ENCODE data around the gene AARS2.

The AARS2 gene

GRCh38 chr6:44291841-44292240 lies 21.3 kb downstream of the AARS2 start:
- H3K4me1 ChIP-seq (ENCODE audit: control insufficient read depth, insufficient read depth, low read depth, low read length): no peaks in the 10 kb centered on the region
- H3K4me2 ChIP-seq (ENCODE audit: low read length, poor library complexity, severe bottlenecking): no peak overlapping the region
- no peak overlapping the region for H3K27ac ChIP-seq (ENCODE audit: low read length, poor library complexity, severe bottlenecking)
- H2BK120ac ChIP-seq (ENCODE audit: low read depth, low read length): no peak overlapping the region
- H3K36me3 ChIP-seq (ENCODE audit: control insufficient read depth in 1 of 2, insufficient read depth in 2 of 2, low read depth in 1 of 2, low read length in 2 of 2): no peaks in the 10 kb centered on the region
- no peak overlapping the region for H2AK5ac ChIP-seq (ENCODE audit: low read length, severe bottlenecking)
- H3K23ac ChIP-seq (ENCODE audit: low read length in 2 of 2): no peak overlapping the region
- H3K9me3 ChIP-seq (ENCODE audit: control insufficient read depth, low read length): no peaks in the 10 kb centered on the region
- WGBS: 70% methylated on average over 4 of the region's 4 CpGs
- no peak overlapping the region for H2BK15ac ChIP-seq (ENCODE audit: low read depth, poor library complexity, severe bottlenecking)
- H3K79me1 ChIP-seq (replicated peaks; ENCODE audit: low read length, poor library complexity, severe bottlenecking): no peaks in the 10 kb centered on the region
- H4K8ac ChIP-seq (ENCODE audit: low read length): no peak overlapping the region
- no peak overlapping the region for H3K4ac ChIP-seq (ENCODE audit: low read depth in 1 of 2, low read length in 2 of 2)
- H4K91ac ChIP-seq (ENCODE audit: low read length): no peak overlapping the region
- H3K27me3 ChIP-seq (ENCODE audit: control insufficient read depth in 1 of 2, insufficient read depth in 1 of 2, low read length in 2 of 2): peaks cover 72 to 93% of the 10 kb centered on the region in 2 experiments
- no peak overlapping the region for H3K4me3 ChIP-seq (ENCODE audit: insufficient read depth in 1 of 2, low read depth in 1 of 2, low read length in 2 of 2)
- DNase-seq: no peak
- H3K18ac ChIP-seq (ENCODE audit: low read depth in 1 of 2, low read length in 2 of 2): no peak overlapping the region
- no peak overlapping the region for H3K14ac ChIP-seq (ENCODE audit: low read length in 2 of 2)
- no peak overlapping the region for H2BK12ac ChIP-seq (ENCODE audit: low read length in 2 of 2)
- H3K9ac ChIP-seq (ENCODE audit: low read length): no peak overlapping the region
- no peak overlapping the region for H2AFZ ChIP-seq (ENCODE audit: low read depth, low read length)
- H2BK5ac ChIP-seq (ENCODE audit: low read depth, low read length, poor library complexity, severe bottlenecking): no peak overlapping the region

- Histone ChIP-seq H3K27me3 (ENCODE audit: control insufficient read depth in 1 of 2, insufficient read depth in 1 of 2, low read length in 2 of 2) (peaks cover 57 to 93% of the 10 kb centered on the region in 2 experiments), H3K79me1 (replicated peaks; ENCODE audit: low read length, poor library complexity, severe bottlenecking) (no peaks in the 10 kb centered on the region)
These were observed 23.4 kb downstream of the AARS2 start for GRCh38 chr6:44289726-44290260.

GRCh38 chr6:44286747-44287146 lies 26.4 kb downstream of the AARS2 start:
- WGBS: 22% methylated on average over 2 of the region's 2 CpGs
- no peak overlapping the region for H2BK5ac ChIP-seq (ENCODE audit: low read depth, low read length, poor library complexity, severe bottlenecking)
- no peaks in the 10 kb centered on the region for H3K36me3 ChIP-seq (ENCODE audit: control insufficient read depth in 1 of 2, insufficient read depth in 2 of 2, low read depth in 1 of 2, low read length in 2 of 2)
- DNase-seq: no peak
- H3K4me3 ChIP-seq (ENCODE audit: insufficient read depth in 1 of 2, low read depth in 1 of 2, low read length in 2 of 2): no peak overlapping the region
- H3K79me1 ChIP-seq (replicated peaks; ENCODE audit: low read length, poor library complexity, severe bottlenecking): no peaks in the 10 kb centered on the region
- no peak overlapping the region for H3K4me2 ChIP-seq (ENCODE audit: low read length, poor library complexity, severe bottlenecking)
- H3K9me3 ChIP-seq (ENCODE audit: control insufficient read depth, low read length): no peaks in the 10 kb centered on the region
- H2BK120ac ChIP-seq (ENCODE audit: low read depth, low read length): no peak overlapping the region
- no peaks in the 10 kb centered on the region for H3K4me1 ChIP-seq (ENCODE audit: control insufficient read depth, insufficient read depth, low read depth, low read length)
- peaks cover 71 to 91% of the 10 kb centered on the region in 2 experiments for H3K27me3 ChIP-seq (ENCODE audit: control insufficient read depth in 1 of 2, insufficient read depth in 1 of 2, low read length in 2 of 2)
- no peak overlapping the region for H2BK12ac ChIP-seq (ENCODE audit: low read length in 2 of 2)
- H3K4ac ChIP-seq (ENCODE audit: low read depth in 1 of 2, low read length in 2 of 2): no peak overlapping the region
- no peak overlapping the region for H3K14ac ChIP-seq (ENCODE audit: low read length in 2 of 2)
- no peak overlapping the region for H4K8ac ChIP-seq (ENCODE audit: low read length)
- no peak overlapping the region for H2BK15ac ChIP-seq (ENCODE audit: low read depth, poor library complexity, severe bottlenecking)
- no peak overlapping the region for H3K18ac ChIP-seq (ENCODE audit: low read depth in 1 of 2, low read length in 2 of 2)
- H3K9ac ChIP-seq (ENCODE audit: low read length): no peak overlapping the region
- no peak overlapping the region for H2AFZ ChIP-seq (ENCODE audit: low read depth, low read length)
- no peak overlapping the region for H4K91ac ChIP-seq (ENCODE audit: low read length)
- H3K23ac ChIP-seq (ENCODE audit: low read length in 2 of 2): no peak overlapping the region
- no peak overlapping the region for H3K27ac ChIP-seq (ENCODE audit: low read length, poor library complexity, severe bottlenecking)
- no peak overlapping the region for H2AK5ac ChIP-seq (ENCODE audit: low read length, severe bottlenecking)

More at GRCh38 chr6:44289726-44290260, 23.4 kb downstream of the AARS2 start:
- H3K23ac ChIP-seq (ENCODE audit: low read length in 2 of 2): no peak overlapping the region
- H2BK120ac ChIP-seq (ENCODE audit: low read depth, low read length): no peak overlapping the region
- H3K4me2 ChIP-seq (ENCODE audit: low read length, poor library complexity, severe bottlenecking): no peak overlapping the region
- no peak overlapping the region for H2AK5ac ChIP-seq (ENCODE audit: low read length, severe bottlenecking)
- H3K9me3 ChIP-seq (ENCODE audit: control insufficient read depth, low read length): no peaks in the 10 kb centered on the region
- H3K27ac ChIP-seq (ENCODE audit: low read length, poor library complexity, severe bottlenecking): no peak overlapping the region
- H3K18ac ChIP-seq (ENCODE audit: low read depth in 1 of 2, low read length in 2 of 2): no peak overlapping the region
- no peak overlapping the region for H3K4ac ChIP-seq (ENCODE audit: low read depth in 1 of 2, low read length in 2 of 2)
- H4K8ac ChIP-seq (ENCODE audit: low read length): no peak overlapping the region
- no peak overlapping the region for H2BK5ac ChIP-seq (ENCODE audit: low read depth, low read length, poor library complexity, severe bottlenecking)
- no peaks in the 10 kb centered on the region for H3K4me1 ChIP-seq (ENCODE audit: control insufficient read depth, insufficient read depth, low read depth, low read length)
- H3K36me3 ChIP-seq (ENCODE audit: control insufficient read depth in 1 of 2, insufficient read depth in 2 of 2, low read depth in 1 of 2, low read length in 2 of 2): no peaks in the 10 kb centered on the region
- no peak overlapping the region for H2BK12ac ChIP-seq (ENCODE audit: low read length in 2 of 2)
- DNase-seq: no peak
- H2BK15ac ChIP-seq (ENCODE audit: low read depth, poor library complexity, severe bottlenecking): no peak overlapping the region
- H2AFZ ChIP-seq (ENCODE audit: low read depth, low read length): no peak overlapping the region
- WGBS: 58% methylated on average over 7 of the region's 7 CpGs
- no peak overlapping the region for H4K91ac ChIP-seq (ENCODE audit: low read length)
- H3K14ac ChIP-seq (ENCODE audit: low read length in 2 of 2): no peak overlapping the region
- H3K4me3 ChIP-seq (ENCODE audit: insufficient read depth in 1 of 2, low read depth in 1 of 2, low read length in 2 of 2): no peak overlapping the region
- no peak overlapping the region for H3K9ac ChIP-seq (ENCODE audit: low read length)

GRCh38 chr6:44286285-44286565 lies 26.9 kb downstream of the AARS2 start:
- Histone ChIP-seq H3K27me3 (ENCODE audit: control insufficient read depth in 1 of 2, insufficient read depth in 1 of 2, low read length in 2 of 2) (peaks cover 66 to 89% of the 10 kb centered on the region in 2 experiments), H2BK120ac (ENCODE audit: low read depth, low read length) (no peak overlapping the region), H3K9ac (ENCODE audit: low read length) (no peak overlapping the region), H3K14ac (ENCODE audit: low read length in 2 of 2) (no peak overlapping the region), H3K79me1 (replicated peaks; ENCODE audit: low read length, poor library complexity, severe bottlenecking) (no peaks in the 10 kb centered on the region), H3K36me3 (ENCODE audit: control insufficient read depth in 1 of 2, insufficient read depth in 2 of 2, low read depth in 1 of 2, low read length in 2 of 2) (no peaks in the 10 kb centered on the region), H3K4me3 (ENCODE audit: insufficient read depth in 1 of 2, low read depth in 1 of 2, low read length in 2 of 2) (no peak overlapping the region), H3K4me2 (ENCODE audit: low read length, poor library complexity, severe bottlenecking) (no peak overlapping the region), H4K91ac (ENCODE audit: low read length) (no peak overlapping the region), H2AFZ (ENCODE audit: low read depth, low read length) (no peak overlapping the region), H2AK5ac (ENCODE audit: low read length, severe bottlenecking) (no peak overlapping the region), H2BK5ac (ENCODE audit: low read depth, low read length, poor library complexity, severe bottlenecking) (no peak overlapping the region), H4K8ac (ENCODE audit: low read length) (no peak overlapping the region), H3K27ac (ENCODE audit: low read length, poor library complexity, severe bottlenecking) (no peak overlapping the region), H2BK15ac (ENCODE audit: low read depth, poor library complexity, severe bottlenecking) (no peak overlapping the region), H3K23ac (ENCODE audit: low read length in 2 of 2) (no peak overlapping the region), H3K9me3 (ENCODE audit: control insufficient read depth, low read length) (no peaks in the 10 kb centered on the region), H3K18ac (ENCODE audit: low read depth in 1 of 2, low read length in 2 of 2) (no peak overlapping the region), H3K4ac (ENCODE audit: low read depth in 1 of 2, low read length in 2 of 2) (no peak overlapping the region), H2BK12ac (ENCODE audit: low read length in 2 of 2) (no peak overlapping the region), H3K4me1 (ENCODE audit: control insufficient read depth, insufficient read depth, low read depth, low read length) (no peaks in the 10 kb centered on the region)
- WGBS: 91% methylated on average over 12 of the region's 12 CpGs
- no peak for DNase-seq

Measured in mesenchymal stem cell (in vitro differentiated cells and primary cell).